ENCODE data around the gene MPDZ.
"Not testable (repeated sequence)": the region's sequence is repeated elsewhere in the genome, so short reads cannot be mapped to it uniquely, and the experiment has no call there.

MPDZ gene

GRCh38 chr9:13263511-13263910 is 16.0 kb downstream of the MPDZ start:
- DNase-seq, result no peak

- no peak for DNase-seq
These were observed 26.6 kb downstream of the MPDZ start for GRCh38 chr9:13252852-13253251.

GRCh38 chr9:13244181-13244580 is 35.3 kb downstream of the MPDZ start:
- DNase-seq, result no peak

- DNase-seq, result no peak
These were observed 38.2 kb downstream of the MPDZ start for GRCh38 chr9:13241283-13241682.

- no peak for DNase-seq
These were observed 39.8 kb downstream of the MPDZ start for GRCh38 chr9:13239660-13240059.

GRCh38 chr9:13239208-13239607 is 40.3 kb downstream of the MPDZ start:
- DNase-seq, result no peak

GRCh38 chr9:13234932-13235331 is 44.6 kb downstream of the MPDZ start:
- DNase-seq, result no peak

GRCh38 chr9:13228431-13228830 is 51.1 kb downstream of the MPDZ start:
- DNase-seq, result no peak

- no peak for DNase-seq
These were observed 55.1 kb downstream of the MPDZ start for GRCh38 chr9:13224366-13224765.

GRCh38 chr9:13222733-13223132 is 56.8 kb downstream of the MPDZ start:
- DNase-seq, result not testable (repeated sequence)

- no peak for DNase-seq
These were observed 57.8 kb downstream of the MPDZ start for GRCh38 chr9:13221741-13222140.

- no peak for DNase-seq
These were observed 58.7 kb downstream of the MPDZ start for GRCh38 chr9:13220837-13221236.

- no peak for DNase-seq
These were observed 63.5 kb downstream of the MPDZ start for GRCh38 chr9:13215791-13216554.

- DNase-seq, result no peak
These were observed 65.5 kb downstream of the MPDZ start for GRCh38 chr9:13213998-13214397.

GRCh38 chr9:13213337-13213736 is 66.2 kb downstream of the MPDZ start:
- DNase-seq, result no peak

GRCh38 chr9:13210306-13210705 is 69.2 kb downstream of the MPDZ start:
- DNase-seq, result no peak

GRCh38 chr9:13209498-13209897 is 70.0 kb downstream of the MPDZ start:
- DNase-seq, result no peak

- no peak for DNase-seq
These were observed 73.7 kb downstream of the MPDZ start for GRCh38 chr9:13205824-13206223.

- no peak for DNase-seq
These were observed 89.5 kb downstream of the MPDZ start for GRCh38 chr9:13190040-13190439.

GRCh38 chr9:13189362-13189761 is 90.1 kb downstream of the MPDZ start:
- DNase-seq, result no peak

- DNase-seq, result no peak
These were observed 92.7 kb downstream of the MPDZ start for GRCh38 chr9:13186774-13187173.

- no peak for DNase-seq
These were observed 93.4 kb downstream of the MPDZ start for GRCh38 chr9:13186091-13186490.

GRCh38 chr9:13181652-13182051 is 97.8 kb downstream of the MPDZ start:
- no peak for DNase-seq

GRCh38 chr9:13179257-13179656 is 100.2 kb downstream of the MPDZ start:
- no peak for DNase-seq

- no peak for DNase-seq
These were observed 103.8 kb downstream of the MPDZ start for GRCh38 chr9:13175732-13176131.
